GM21723 (cell line): ENCODE results near the gene TMEM250.

Experiments
- ATAC-seq: cut with Tn5 transposase; IDR thresholded peaks from one replicate; pipeline ENCODE4 v1.9.1; 2021; ENCODE audit warnings: mild to moderate bottlenecking, moderate library complexity; ENCODE audit not compliant: unreplicated experiment

The TMEM250 gene

GRCh38 chr9:136096505-136097001 lies 22.1 kb downstream of the TMEM250 start:
- ATAC-seq = no peak

DNA sequence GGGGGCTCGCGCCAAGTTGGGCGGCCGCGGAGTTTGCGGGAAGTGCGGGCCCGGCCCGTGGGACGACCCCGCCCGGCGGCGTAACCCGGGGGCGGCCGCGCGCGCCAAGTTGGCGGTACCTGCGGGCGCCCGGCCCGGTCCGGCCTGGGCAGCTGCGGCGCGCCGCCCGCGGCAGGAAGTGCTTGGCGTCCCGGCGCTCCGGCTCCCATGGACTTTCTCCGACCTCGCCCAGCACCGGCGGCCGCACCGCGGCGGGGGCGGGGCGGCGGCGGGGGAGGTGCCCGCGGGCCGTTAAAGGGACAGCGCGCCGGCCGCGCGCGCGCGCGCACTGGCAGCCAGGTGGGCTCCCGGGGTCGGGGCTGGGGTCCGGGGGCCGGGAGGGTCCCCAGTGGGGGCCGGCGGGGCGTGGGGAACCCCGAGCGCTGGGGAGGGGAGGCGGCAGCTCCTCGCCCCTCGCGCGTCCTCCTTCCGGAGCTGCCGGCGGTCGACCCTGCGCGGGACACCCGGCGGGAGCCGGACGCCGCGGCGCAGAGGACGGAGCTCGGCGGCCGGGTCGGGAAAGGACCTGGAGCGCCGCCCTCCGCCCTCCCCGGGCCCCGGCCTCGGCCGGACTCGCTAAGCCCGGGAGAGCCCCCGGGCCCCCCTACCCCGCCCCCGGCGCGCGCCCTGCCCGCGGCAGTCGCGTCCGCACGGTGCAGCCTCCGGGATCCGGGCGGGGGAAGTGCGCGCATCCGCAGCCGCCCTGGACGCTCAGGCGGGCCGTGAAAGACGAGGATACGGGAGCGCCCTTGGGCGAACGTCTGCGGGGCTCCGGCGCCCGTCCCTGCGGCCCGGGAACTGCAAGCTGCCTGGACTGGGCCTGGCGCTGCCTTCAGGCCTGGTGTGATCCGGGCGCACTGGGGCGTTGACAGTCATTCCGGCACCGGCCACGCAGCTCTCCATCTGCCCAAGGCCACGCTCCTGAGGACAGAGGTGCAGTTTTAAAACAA lies 23.3 kb downstream of the TMEM250 start, which contains the start of gene NACC2:
TSS of gene NACC2 (minus strand) at position 220 of the 989 bp plus-strand sequence. CDS start 44,768 bp downstream, outside the sequence.
- ATAC-seq = no peak

GRCh38 chr9:136093995-136094881 lies 24.4 kb downstream of the TMEM250 start:
- ATAC-seq = no peak

DNA sequence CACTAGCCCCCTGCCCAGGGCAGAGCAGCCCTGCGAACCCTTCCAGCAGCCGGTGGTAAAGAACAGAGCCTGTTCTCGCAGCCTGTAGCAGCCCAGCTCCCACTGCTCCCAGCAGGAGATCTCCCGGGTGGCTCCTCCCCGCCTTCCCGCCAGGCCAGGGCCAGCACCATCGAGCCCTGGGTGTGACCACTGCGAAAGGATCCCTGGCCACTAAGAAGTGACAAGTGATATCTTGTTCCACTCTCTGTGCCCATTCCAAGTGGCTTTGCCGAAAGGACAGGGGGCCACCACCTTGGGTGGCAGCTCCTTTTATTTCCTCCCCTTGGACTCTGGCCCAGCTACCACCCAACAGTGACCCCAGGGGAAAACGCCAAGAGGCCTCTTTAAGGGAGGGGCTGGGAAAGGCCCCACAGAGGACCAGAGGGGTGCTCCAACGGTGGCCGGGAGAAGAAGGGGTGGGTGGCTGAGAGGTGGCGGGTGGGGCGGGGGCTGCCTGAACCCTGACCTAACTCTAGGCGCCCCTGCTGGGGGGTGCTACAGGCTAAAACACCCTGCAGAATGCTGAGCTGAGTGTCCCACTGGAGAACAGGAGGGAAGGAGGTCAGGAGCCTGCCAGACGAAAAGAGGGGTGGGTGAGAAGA lies 25.2 kb downstream of the TMEM250 start:
- no peak for ATAC-seq

- no peak for ATAC-seq
Measured at GRCh38 chr9:136092741-136093140, 25.9 kb downstream of the TMEM250 start.

GRCh38 chr9:136092353-136092650 lies 26.4 kb downstream of the TMEM250 start:
- no peak for ATAC-seq

GRCh38 chr9:136091582-136092352 lies 26.9 kb downstream of the TMEM250 start:
- no peak for ATAC-seq

GRCh38 chr9:136090768-136091581 lies 27.7 kb downstream of the TMEM250 start:
- no peak for ATAC-seq

GRCh38 chr9:136090056-136090735 lies 28.5 kb downstream of the TMEM250 start:
- ATAC-seq = no peak

DNA sequence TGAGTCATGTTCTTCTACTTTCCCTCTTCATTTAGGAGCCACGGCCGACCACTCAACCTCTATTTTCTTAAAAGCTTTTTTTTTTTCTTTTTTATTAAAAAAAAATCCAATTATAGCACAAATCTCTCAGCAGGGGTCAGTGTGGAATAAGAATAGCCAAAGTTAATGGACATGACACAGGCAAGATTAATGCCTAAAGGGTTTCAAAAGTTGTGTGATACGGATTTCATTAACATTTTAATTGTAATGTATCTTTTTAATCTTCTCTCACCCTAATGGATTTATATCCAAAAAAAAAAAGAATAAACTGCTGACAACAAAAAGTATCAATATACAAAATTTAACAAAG lies 29.0 kb downstream of the TMEM250 start:
- ATAC-seq = no peak

- no peak for ATAC-seq
Measured at GRCh38 chr9:136088939-136089696, 29.6 kb downstream of the TMEM250 start.

DNA sequence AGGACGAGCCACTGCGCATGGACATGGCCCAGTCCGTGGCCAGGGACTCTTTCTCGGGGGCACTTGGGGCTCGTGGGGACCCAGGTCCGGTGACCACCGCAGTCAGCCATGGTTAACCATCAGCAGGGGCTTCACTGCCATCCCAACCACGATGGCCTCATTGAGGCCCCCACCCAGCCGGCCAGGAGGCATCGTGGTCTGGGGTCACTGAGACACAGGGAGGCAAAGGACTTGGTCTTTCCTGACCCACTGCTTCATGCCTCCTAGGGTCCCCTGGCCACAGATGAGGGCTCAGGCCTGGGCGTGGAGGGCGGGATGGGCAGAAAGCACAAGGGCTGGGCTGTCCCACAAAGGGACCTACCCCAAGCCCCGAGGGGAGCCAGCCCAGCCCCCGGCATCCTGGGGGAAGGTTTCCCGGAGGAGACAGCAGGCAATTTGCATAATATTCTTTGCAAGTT lies 30.2 kb downstream of the TMEM250 start:
- no peak for ATAC-seq

- no peak for ATAC-seq
Measured at GRCh38 chr9:136087741-136088480, 30.8 kb downstream of the TMEM250 start.

DNA sequence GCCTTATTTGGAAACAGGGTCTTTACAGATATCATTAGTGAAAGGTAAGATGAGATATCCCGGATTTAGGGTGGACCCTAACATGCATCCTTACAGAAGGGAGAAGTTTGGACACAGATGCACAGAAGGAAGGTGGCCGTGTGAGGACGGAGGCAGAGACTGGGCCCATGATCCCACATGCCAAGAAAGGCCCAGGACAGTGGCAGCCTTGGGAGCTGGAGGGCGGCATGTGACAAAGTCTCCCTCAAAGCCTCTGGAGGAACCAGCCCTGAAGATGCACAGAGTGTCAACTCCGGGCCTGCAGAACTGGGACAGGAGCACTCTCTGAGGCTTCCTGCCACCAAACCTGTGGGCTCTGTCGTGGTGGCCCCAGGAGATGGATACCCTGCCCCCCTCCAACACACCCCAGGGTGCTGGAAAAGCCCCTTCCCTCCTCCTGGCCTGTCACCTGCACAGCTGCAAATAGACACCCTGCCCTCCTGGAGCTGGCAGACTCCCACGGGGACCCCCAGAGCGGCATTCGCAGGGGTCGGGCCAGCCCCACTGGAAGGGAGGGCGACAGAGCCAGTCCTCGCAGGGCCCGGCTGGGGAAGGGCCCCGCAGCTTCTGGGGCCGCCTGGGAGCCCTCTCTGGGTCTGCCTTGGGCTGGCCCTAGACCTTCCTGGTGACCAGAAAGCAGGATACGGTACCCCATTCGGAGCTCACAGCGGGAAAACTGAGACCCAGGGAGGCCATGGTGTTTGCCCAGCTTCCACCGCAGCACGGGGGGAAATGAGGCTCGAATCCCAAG lies 31.5 kb downstream of the TMEM250 start:
- no peak for ATAC-seq

DNA sequence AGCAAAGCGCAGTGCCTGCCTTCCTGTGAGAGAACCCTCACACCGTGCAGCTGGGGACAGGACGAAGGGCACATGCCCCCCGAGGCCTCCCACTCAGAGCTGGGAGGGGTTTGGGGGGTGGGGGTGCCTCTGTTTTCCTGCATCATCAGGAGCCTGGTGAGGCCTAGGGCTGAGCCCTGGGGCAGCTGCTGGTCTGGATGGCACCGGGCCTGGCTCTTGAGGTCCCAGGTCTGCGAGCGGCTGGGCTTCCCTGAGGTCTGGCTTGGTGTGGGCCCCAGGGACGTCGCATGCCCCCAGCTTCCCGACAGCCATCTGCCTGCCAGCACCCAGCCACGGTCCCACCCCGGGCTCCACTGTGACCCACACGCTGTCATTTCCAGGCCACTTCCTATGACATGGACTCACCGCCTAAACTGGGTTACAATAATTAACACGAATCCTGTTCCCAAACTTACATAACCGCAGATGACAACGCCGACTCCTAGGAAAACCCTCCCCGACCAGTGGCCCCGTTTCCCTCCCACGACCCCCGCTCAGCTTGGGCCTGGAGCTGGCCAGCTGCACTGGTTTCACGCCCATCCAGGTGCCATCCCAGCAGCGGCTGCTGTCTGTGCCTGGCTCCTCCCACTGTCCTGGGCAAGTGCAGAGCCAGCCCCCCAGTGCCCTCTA lies 32.3 kb downstream of the TMEM250 start:
- no peak for ATAC-seq

- no peak for ATAC-seq
Measured at GRCh38 chr9:136085815-136086212, 32.9 kb downstream of the TMEM250 start.
